HG03066 (cell line): ENCODE data around the gene TGFBI.

Source experiments
- ATAC-seq: cut with Tn5 transposase; IDR thresholded peaks from one replicate; pipeline ENCODE4 v1.9.1; 2021; ENCODE audit warnings: low read depth; ENCODE audit not compliant: unreplicated experiment

The TGFBI gene

DNA sequence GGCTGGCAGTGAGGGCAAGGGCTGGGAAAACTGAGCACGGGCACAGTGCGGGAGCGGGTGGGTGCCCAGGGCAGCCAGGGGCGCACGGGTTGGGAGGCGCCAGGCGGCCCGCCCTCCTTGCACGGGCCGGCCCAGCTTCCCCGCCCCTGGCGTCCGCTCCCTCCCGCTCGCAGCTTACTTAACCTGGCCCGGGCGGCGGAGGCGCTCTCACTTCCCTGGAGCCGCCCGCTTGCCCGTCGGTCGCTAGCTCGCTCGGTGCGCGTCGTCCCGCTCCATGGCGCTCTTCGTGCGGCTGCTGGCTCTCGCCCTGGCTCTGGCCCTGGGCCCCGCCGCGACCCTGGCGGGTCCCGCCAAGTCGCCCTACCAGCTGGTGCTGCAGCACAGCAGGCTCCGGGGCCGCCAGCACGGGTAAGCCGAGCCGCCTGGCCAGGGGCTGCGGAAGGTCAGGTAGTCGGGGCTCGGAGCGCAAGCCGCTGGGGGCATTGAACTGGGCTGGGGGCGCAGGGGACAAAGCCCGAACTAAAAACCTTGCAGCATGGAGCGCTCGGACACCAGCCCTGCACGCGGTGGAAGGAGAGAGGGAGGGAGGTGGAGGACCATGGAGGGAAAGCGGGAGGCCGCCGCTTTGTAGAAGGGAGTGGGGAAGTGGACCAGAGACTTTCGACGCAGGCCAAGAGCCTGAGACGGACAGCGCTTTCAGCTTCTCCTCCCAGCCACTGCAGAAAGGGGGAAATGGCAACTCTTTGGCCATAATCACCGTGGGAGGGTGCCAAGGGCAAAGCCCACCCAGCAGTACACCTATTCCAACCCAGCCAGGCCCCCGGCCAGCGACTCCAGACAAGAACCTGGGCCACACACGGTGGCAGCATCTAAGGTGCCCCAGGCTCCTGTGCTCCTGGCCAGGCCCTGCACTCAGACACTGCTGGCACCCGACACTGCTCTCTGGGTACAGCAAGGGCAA lies at the start of gene TGFBI:
TGFBI (plus strand) TSS at position 207 of the 961 bp plus-strand sequence; CDS start at position 275, 68 bp downstream.
- no peak for ATAC-seq

DNA sequence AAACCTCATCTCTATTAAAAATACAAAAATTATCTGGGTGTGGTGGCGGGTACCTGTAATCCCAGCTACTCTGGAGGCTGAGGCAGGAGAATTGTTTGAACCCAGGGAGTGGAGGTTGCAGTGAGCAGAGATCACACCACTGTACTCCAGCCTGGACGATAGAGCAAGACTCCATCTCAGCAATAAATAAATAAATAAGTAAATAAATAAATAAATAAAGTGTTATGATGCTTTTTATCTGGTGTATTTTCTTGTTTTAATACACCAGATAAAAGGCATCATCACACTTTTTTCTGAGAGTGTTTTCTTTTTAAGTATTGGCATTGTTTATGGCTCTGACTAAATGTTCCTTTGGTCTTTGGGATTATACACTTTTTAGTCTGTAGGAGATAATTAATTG lies 49.8 kb upstream of the TGFBI start:
- no peak for ATAC-seq

DNA sequence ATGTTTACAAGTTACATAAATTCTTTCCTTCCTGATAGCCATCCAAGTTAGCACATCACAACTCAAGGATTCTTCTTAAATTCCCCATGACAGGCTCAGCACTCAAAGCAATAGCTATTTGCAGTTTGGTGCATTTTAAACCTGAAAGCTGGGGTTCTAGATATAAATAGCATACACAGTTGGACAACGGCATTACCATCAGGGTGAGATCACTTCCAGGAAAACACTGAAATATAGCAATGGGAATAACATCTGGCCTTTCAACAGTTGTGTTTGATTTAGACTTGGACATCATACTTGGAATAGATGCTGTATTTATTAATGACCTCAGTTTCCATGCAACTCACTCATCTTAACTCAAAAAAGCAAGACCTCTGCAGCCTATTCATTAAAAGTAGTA lies 49.3 kb upstream of the TGFBI start:
- no peak for ATAC-seq

DNA sequence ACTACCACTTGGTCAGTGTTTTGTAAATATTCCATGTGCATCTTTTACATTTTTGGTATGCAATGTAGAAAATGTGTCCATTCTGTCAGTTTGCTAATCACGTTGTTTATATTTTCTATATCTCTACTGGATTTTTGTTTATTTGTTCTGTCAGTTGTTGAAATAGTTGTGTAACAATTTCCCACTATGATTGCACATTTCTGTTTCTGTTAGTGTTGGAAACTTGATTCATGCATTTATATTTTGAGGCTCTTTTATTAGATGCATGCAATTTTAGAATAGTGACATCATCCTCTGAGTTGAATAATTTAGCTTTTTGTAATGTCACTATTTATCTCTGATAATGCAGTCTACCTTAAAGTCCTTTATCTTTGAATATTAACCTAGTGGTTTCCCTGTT lies 48.2 kb upstream of the TGFBI start:
- no peak for ATAC-seq

DNA sequence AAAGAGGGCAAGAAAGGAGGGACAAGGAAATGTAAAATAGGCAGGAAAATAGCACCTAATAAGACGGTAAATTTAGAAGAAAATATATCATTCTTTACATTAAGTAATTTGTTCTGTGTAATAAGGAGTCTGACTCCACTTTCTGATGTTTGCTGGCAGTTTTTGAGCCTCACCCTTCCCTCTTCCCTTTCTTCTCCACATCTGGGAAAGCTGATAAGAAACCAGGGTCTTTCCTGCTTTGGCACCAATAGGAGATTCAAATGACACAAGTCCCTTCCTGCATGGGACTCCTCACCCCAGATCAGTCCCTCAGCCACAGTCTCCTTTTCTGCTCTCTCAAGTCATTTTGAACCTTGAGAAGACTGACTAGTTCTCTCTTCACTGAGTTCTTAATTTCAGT lies 42.8 kb upstream of the TGFBI start:
- no peak for ATAC-seq

DNA sequence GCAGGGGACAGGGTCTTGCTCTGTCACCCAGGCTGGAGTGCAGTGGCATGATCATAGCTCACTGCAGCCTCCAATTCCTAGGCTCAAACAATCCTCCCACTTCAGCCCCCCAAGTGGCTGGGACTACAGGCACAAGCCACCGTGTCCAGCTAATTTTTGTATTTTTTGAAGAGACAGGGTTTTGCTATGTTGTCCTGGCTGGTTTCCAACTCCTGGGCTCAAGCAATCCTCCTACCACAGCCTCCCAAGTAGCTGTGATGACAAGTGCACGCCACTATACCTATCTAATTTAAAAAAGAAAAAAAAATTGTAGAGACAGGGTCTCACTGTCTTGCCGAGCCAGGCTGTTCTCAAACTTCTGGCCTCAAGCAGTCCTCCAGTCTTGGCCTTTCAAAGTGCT lies 42.4 kb upstream of the TGFBI start:
- ATAC-seq: no peak

DNA sequence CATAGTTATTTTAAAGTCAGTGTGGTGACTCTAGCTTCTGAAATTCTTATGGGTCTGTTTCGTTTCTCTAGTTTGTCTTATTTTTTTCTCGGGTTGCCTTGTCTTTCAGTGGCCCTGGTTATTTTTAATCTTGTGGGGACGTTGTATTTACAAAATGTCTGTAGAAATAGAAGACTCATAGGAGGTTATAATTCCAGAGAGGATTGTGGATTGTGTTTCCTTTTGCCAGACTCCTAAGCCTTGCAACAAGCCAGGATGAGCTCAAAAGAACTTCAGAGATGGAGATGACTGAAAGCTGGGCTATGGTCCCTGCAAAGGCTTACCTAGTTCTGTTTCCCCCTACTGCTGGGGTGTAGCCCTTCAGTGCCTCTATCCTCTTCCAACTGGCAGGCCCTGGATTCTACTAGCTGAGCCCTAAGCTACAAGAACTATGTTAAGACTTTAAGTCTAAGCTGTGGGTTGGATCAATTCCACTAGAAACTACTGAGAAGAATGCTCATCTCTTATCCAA lies 41.8 kb upstream of the TGFBI start:
- ATAC-seq: no peak

DNA sequence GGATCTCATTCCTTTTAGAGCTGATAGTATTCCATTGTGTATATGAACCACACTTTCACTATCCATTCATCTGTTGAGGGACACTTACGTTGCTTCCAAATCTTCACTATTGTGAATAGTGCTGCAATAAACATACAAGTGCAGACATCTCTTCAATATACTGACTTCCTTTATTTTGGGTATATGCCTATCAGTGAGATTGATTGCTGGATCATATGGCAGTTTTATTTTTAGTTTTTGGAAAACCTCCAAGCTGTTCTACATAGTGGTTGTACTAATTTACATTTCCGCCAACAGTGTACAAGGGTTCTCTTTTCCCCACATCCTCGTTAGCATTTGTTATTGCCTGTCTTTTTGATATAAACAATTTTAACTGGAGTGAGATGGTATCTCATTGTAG lies 40.2 kb upstream of the TGFBI start:
- ATAC-seq: no peak

DNA sequence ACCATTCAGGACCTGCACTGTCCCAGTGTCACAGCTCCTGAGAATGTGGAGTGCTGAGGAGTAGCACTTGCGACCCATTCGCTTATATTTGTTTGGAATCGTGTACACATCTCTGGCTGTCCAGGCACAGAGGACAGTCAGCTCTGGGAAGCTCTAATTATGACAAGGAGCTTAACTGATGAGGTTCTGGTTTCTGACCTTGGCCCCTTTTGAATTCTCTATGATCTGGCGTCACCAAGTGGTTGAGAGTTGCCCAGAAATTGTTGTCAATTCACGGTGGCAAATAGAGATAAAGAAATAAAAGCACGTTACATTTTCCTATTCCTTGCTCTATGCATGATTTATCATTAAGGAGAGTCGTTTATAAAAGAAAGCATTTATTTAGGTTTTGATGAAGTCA lies 39.1 kb upstream of the TGFBI start:
- ATAC-seq: no peak

DNA sequence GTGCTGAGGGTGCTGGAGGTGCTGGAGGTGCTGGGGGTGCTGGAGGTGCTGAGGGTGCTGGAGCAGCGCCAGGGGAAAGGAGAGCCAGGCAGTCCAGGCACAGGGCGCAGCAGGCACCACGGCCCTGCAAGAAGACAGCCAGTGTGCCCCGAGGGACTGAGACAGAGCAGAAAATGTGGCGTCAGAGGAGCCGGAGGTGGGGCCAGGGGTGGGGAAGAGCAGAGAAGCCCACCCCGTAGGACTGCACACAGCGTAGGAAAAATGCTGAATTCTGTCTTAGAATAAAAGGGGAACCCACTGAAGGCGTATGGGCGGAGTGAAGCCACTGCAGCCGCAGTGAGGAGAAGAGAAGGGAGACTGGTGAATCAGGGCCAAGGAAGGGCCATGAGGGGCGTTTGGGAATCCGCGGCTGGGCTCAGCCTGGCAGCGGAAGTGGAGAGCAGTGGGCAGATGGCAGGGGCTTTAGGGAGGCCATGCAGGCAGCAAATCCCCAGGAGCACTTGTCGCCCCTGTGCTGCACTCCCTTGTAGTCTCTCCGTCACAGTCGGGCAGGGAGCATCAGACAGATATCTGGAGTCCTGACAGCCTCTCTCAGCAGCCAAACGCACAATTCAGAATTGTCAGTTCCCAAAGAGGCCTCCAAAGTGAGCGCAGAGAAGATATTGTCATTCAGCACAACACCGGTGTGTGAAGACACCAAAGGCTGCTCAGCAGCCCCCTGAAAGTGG lies 38.1 kb upstream of the TGFBI start:
- no peak for ATAC-seq

DNA sequence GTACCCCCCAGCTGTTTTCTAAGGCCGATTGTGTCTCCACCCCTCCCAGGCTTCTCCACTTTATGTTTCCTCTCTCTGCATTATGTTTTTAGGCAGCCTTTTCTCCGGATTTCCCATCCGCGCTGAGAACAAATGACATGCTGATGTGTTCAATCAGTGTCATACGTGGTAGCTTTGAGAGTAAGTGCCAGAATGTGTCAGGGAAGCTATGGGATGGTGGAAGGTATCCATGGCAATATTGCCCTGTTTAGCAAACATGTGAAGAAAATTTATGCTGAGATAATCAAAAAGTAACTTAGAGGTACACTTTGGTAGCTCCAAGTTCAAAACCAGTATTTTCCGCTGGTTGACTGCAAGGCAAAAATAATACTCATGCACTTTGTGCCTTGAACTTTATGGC lies 37.4 kb upstream of the TGFBI start:
- no peak for ATAC-seq

DNA sequence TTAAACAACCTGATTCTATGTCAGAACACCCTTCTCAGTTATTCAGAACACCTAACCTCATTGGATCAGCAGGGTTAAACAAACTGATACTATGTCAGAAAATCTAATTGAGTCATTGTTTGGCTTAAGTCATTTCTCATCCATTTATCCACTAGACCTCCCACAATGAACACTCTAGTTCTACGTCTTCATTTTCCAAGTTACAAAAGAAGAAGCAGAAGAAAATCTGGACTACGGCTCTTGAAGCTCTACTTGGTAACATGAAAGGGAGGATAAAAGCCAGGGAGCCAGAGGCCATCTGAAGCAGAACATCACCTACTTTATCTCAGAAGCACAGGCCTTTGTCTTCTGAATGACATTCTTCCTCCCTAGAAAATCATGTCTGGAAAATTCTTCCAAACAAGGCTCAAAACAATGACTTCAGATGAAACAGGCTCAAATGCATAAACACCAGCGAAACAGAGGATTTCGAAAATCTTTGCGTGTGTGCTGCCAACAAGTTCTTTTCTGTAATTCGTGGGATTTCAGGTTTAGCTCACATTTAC lies 35.4 kb upstream of the TGFBI start:
- ATAC-seq: no peak

DNA sequence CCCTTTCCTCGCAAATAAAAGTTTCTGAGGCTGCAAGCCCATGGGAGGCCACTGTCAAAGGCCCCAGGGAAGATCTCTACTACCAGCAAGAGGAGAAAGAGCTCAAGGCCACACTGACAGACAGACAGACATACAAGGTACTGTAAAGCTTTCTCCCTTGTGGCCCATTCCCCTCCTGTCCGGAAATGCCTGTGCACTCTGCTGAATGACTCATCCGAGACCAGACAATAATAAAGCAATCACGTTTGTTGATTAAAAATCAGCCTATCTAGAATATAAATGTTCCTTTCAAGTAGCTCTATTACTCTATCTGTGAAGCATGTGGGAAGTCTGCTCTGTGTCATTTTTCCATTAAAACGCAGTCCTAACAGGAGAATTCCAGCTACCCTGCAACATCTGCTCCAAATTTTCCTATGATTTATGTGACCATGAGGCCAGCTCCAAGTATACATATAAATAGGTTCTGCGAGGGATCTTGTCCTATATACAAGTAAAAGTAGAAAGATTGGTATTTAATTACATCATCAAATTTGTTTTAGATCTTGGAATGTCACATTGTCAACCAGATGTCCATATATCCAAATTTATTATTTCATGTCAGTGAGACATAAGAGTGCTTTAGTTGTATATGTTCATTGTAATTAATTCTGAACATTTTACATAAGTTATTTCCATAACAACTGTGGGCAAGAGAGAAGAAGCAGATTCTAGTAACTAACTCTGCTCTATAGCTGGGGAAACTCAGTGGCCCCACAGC lies 34.7 kb upstream of the TGFBI start:
- ATAC-seq: no peak

DNA sequence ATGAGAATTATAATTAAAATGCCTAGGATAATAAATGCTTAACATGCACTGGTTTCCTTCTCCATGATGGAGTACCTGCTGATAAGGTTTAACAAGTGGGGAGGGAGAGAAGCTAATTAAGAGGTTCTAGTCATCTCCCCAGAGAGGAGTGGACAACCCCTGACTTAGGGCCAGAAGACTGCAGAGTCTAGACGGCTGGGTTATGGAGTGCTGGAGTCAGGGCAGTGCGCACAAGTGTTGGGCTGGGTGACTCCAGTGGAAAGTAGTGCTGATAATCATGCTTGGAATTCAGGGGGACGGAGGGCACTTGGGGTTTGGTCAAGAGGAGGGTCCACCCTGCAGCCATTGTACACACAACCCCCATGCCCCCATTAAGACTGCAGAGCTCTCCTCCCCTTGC lies 32.8 kb upstream of the TGFBI start:
- ATAC-seq: no peak

DNA sequence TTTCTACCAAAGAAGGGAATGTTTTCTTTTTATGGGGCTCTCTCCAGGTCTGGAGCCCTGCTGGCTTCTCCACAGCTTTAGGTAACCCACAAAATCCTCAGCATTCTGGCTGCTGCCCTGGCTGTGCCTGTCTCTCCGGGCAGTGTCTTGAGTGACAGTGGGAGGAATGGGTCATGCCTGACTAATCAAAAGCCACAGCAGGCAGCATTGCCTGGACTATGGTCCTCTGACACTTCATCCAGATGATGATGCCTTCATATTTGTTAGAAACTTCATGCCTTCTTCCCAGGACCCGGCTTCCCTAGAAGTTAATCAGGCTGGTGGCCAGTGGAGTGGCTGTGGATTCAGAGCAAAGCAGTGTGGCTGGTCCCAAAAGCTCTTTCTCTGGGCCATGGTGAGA lies 32.2 kb upstream of the TGFBI start:
- no peak for ATAC-seq

DNA sequence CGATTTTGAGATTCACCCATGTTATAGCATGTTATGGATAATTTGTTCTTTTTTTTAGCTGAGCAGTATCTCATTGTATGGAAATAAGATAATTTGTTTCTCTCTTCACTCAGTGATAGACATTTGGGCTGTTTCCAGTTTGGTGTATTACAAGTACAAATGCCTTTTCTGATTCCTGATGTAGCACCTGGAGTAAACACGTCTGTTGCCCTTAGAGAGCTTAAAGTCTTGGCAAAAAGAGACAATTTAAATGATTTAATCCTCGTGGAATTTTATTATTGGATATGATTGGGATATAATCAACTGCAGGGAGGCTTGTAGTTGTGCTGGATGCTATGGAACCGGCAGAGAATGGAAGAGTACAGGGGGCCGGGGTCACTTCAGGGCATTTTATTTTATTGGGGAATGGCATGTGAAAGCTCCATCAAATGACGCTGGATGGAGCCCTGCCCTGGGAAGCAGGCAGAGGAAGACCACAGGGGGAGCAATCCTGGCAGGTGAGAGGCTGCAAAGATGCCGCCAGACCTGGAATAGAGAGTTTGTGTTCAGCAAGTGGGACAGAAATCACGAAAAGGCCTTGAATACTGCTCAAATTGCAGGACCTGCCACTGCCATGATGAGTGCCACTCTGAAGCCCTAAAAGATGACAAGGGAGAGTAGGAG lies 31.0 kb upstream of the TGFBI start:
- no peak for ATAC-seq

DNA sequence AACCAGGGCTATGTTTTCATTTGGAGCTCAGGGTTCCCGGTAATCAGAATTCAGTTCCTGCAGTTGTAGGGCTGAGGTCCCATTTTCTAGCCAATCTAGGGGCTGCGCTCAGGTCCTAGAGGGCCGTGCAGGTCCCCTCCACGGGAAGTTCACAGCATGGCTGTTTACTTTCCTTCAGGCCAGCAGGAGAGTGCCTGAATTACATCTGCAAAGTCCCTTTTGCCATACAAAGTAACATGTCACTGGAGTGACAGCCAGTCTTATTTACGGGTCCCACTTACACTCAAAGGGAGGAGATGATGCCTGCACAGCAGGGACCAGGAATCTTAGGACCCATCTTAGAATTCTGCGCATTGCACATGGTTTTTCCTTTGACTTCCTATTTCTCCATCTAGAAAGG lies 29.9 kb upstream of the TGFBI start:
- ATAC-seq: no peak

DNA sequence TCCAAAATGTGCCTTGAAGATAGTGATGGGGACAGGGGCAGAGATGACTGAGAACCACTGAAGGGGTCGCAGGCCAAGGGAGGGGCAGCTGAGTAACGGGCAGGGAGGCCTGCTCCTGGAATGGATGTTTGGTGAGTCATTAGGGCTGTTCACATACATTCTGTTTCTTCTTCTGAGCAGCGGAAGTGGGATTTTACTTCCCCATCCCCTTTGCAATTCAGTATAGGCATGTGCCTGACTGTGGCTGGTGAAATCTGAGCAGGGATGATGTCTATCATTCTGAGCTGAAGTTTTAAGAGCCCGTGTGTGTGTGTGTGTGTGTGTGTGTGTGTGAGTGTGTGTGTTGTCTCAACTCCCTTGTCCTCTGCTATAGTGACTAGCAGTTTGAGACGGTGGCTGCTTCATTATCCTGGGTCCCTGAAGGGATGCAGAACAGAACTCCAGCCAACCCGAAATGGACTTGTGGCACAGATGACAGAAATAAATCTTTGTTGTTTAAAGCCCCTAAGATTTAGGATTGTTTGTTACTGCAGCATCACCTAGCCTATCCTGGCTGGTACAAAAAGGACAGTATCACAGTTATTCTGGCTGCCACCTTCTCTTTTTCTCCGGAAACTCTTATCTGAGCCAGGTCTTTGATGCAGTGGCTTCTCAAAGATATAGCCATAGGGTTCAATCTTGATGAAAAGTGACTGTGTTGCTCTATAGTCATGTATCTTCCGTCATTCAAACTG lies 29.2 kb upstream of the TGFBI start:
- ATAC-seq: no peak

DNA sequence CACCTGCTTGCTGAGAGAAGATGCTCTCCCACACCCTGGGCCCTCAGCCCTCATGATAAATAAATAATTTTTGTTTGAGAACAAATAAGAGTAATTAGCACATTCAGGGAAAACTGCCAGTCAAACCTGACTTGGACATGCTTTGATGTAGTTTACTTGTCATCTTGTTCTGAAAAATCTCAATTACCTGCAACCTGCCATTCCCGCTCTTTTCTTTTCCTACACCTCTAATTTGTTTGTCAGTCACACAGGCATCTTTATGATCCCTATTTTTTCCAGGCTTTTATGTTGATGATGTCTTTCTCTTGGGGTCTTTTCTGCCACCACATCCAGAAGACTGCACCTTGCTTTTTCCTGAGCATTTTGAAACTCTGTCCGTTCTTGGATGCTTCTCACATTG lies 28.6 kb upstream of the TGFBI start:
- ATAC-seq: no peak
